HepG2 (cell line): ENCODE data around the gene MYO7A. TPM values are rescaled to one million over a fixed set of nuclear protein-coding genes. Genes with fewer than 3 reads are reported as not detected.

Source experiments
- ADNP ChIP-seq: sonication (generic); formaldehyde crosslinking; IDR thresholded peaks from 2 replicates; pipeline ENCODE4 v1.4.0; 2020; ENCODE audit warnings: missing genetic modification reagents
- ATF7-NPFF ChIP-seq: sonication (generic); formaldehyde crosslinking; IDR thresholded peaks from 2 replicates; pipeline ENCODE4 v1.8.1; 2023; ENCODE audit warnings: mild to moderate bottlenecking, low read depth, missing genetic modification reagents, moderate library complexity
- CENPT ChIP-seq: sonication (generic); formaldehyde crosslinking; IDR thresholded peaks from 2 replicates; pipeline ENCODE4 v1.8.0; 2022; ENCODE audit warnings: low read depth, mild to moderate bottlenecking, moderate library complexity, missing genetic modification reagents
- HDAC1 ChIP-seq: sonication (generic); formaldehyde crosslinking; IDR thresholded peaks from 2 replicates; pipeline ENCODE4 v1.5.1; 2020; ENCODE audit warnings: mild to moderate bottlenecking, missing genetic modification reagents
- NAIF1 ChIP-seq: sonication (generic); formaldehyde crosslinking; IDR thresholded peaks from 2 replicates; pipeline ENCODE4 v1.5.0; 2020; ENCODE audit warnings: mild to moderate bottlenecking, missing genetic modification reagents, borderline replicate concordance
- POGK ChIP-seq: sonication (generic); formaldehyde crosslinking; conservative IDR thresholded peaks from 2 replicates; pipeline ENCODE4 v1.8.0; 2022; ENCODE audit warnings: mild to moderate bottlenecking, moderate library complexity, missing genetic modification reagents
- RNF219 ChIP-seq: sonication (generic); formaldehyde crosslinking; IDR thresholded peaks from 2 replicates; pipeline ENCODE4 v1.5.0; 2020; ENCODE audit warnings: mild to moderate bottlenecking, missing genetic modification reagents
- SOX13 ChIP-seq, 3 experiments: fragments of 450-650 bp in 1 of 3; sonication (generic) in 1 of 3; formaldehyde crosslinking in 1 of 3; IDR thresholded peaks in 2 of 3; conservative IDR thresholded peaks in 1 of 3; 2 replicates each; pipeline versions ENCODE4 v1.5.0 to v1.6.1; 2016 to 2020; ENCODE audit warnings: antibody characterized with exemption in 1 of 3, mild to moderate bottlenecking in 1 of 3, missing compliant biosample characterization in 1 of 3, missing genetic modification reagents in 1 of 3, moderate library complexity in 1 of 3
- TOE1 ChIP-seq: sonication (generic); formaldehyde crosslinking; IDR thresholded peaks from 2 replicates; pipeline ENCODE4 v1.4.0; 2020; ENCODE audit warnings: mild to moderate bottlenecking, missing genetic modification reagents
- ZEB1 ChIP-seq: IDR thresholded peaks from 2 replicates; pipeline ENCODE4 v1.6.1; 2012; ENCODE audit warnings: mild to moderate bottlenecking, low read depth, inconsistent platforms; ENCODE audit not compliant: insufficient replicate concordance
- ZNF354B ChIP-seq: sonication (generic); formaldehyde crosslinking; IDR thresholded peaks from 2 replicates; pipeline ENCODE4 v1.8.0; 2022; ENCODE audit warnings: mild to moderate bottlenecking, missing genetic modification reagents
- ZNF567 ChIP-seq: sonication (generic); formaldehyde crosslinking; IDR thresholded peaks from 2 replicates; pipeline ENCODE4 v1.8.1; 2023; ENCODE audit warnings: mild to moderate bottlenecking, missing genetic modification reagents, borderline replicate concordance
- ZNF605 ChIP-seq: sonication (generic); formaldehyde crosslinking; IDR thresholded peaks from 2 replicates; pipeline ENCODE4 v1.8.0; 2022; ENCODE audit warnings: mild to moderate bottlenecking, missing genetic modification reagents
- ZNF784 ChIP-seq: sonication (generic); formaldehyde crosslinking; IDR thresholded peaks from 2 replicates; pipeline ENCODE4 v1.5.1; 2020; ENCODE audit warnings: missing genetic modification reagents, mild to moderate bottlenecking, borderline replicate concordance
- ZSCAN12 ChIP-seq: sonication (generic); formaldehyde crosslinking; IDR thresholded peaks from 2 replicates; pipeline ENCODE4 v1.9.0; 2021; ENCODE audit warnings: mild to moderate bottlenecking, missing genetic modification reagents
- ZSCAN21 ChIP-seq: sonication (generic); formaldehyde crosslinking; IDR thresholded peaks from 2 replicates; pipeline ENCODE4 v1.8.0; 2022; ENCODE audit warnings: mild to moderate bottlenecking, missing genetic modification reagents, moderate library complexity, borderline replicate concordance
- ZSCAN31 ChIP-seq: sonication (generic); formaldehyde crosslinking; IDR thresholded peaks from 2 replicates; pipeline ENCODE4 v1.5.0; 2020; ENCODE audit warnings: low read depth, mild to moderate bottlenecking, missing genetic modification reagents
- polyA plus RNA-seq, 8 experiments: library from polyadenylated mRNA; depleted of rRNA in 3 of 8; stranded (reverse) in 7 of 8; unstranded in 1 of 8; fragments of >200 nt; fragmentation: Illumina TruSeq in 4 of 8; extraction: Trizol in 4 of 8; gene quantifications; 2 replicates each; pipeline versions ENCODE4 v1.2.1 to v1.2.3, GENCODE V29; 2011 to 2016; ENCODE audit warnings: low read depth in 4 of 8, missing spikeins in 1 of 8, mixed read lengths in 1 of 8; ENCODE audit not compliant: insufficient read depth in 1 of 8
- total RNA-seq, 5 experiments: library from RNA; depleted of rRNA; stranded (reverse); fragments of >200 nt; fragmentation: Illumina TruSeq; extraction: Trizol; gene quantifications; 2 replicates each; pipeline ENCODE4 v1.2.3, GENCODE V29; 2016; ENCODE audit warnings: low read depth in 1 of 5
- TF ChIP-seq, protein P1 (sequence below): sonication (generic); formaldehyde crosslinking; IDR thresholded peaks from 2 replicates; pipeline ENCODE4 v1.9.0; 2021; ENCODE audit warnings: missing genetic modification reagents, borderline replicate concordance
- TF ChIP-seq, protein P2 (sequence below): sonication (generic); formaldehyde crosslinking; IDR thresholded peaks from 2 replicates; pipeline ENCODE4 v1.5.1; 2020; ENCODE audit warnings: mild to moderate bottlenecking, moderate library complexity, missing genetic modification reagents

The MYO7A gene
- total and polyA plus RNA-seq, 2 of the 13 experiments (the other 11 are each of a cell fraction or from before 2014, with no cell fraction given): 7.5 to 10.0 TPM

- TF ChIP-seq, protein P1, sequence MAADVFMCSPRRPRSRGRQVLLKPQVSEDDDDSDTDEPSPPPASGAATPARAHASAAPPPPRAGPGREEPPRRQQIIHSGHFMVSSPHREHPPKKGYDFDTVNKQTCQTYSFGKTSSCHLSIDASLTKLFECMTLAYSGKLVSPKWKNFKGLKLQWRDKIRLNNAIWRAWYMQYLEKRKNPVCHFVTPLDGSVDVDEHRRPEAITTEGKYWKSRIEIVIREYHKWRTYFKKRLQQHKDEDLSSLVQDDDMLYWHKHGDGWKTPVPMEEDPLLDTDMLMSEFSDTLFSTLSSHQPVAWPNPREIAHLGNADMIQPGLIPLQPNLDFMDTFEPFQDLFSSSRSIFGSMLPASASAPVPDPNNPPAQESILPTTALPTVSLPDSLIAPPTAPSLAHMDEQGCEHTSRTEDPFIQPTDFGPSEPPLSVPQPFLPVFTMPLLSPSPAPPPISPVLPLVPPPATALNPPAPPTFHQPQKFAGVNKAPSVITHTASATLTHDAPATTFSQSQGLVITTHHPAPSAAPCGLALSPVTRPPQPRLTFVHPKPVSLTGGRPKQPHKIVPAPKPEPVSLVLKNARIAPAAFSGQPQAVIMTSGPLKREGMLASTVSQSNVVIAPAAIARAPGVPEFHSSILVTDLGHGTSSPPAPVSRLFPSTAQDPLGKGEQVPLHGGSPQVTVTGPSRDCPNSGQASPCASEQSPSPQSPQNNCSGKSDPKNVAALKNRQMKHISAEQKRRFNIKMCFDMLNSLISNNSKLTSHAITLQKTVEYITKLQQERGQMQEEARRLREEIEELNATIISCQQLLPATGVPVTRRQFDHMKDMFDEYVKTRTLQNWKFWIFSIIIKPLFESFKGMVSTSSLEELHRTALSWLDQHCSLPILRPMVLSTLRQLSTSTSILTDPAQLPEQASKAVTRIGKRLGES (CRISPR knock-in tag): no peak
- TF ChIP-seq, protein P2, sequence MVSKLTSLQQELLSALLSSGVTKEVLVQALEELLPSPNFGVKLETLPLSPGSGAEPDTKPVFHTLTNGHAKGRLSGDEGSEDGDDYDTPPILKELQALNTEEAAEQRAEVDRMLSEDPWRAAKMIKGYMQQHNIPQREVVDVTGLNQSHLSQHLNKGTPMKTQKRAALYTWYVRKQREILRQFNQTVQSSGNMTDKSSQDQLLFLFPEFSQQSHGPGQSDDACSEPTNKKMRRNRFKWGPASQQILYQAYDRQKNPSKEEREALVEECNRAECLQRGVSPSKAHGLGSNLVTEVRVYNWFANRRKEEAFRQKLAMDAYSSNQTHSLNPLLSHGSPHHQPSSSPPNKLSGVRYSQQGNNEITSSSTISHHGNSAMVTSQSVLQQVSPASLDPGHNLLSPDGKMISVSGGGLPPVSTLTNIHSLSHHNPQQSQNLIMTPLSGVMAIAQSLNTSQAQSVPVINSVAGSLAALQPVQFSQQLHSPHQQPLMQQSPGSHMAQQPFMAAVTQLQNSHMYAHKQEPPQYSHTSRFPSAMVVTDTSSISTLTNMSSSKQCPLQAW: 0 out of 2 replicates have a peak, but pooled peaks have one; percentile 49
- TF ChIP-seq ZEB1: peak; percentile 96
- no peak for TF ChIP-seq ZSCAN12 (CRISPR knock-in tag)
- no peak for TF ChIP-seq ADNP (CRISPR knock-in tag)
- TF ChIP-seq NAIF1 (CRISPR knock-in tag): no peak
- TF ChIP-seq RNF219 (CRISPR knock-in tag): no peak
- no peak for TF ChIP-seq ZSCAN31 (CRISPR knock-in tag)
- TF ChIP-seq ZNF567 (CRISPR knock-in tag): no peak
- TF ChIP-seq TOE1 (CRISPR knock-in tag): no peak
- TF ChIP-seq CENPT (CRISPR knock-in tag): no peak
- TF ChIP-seq HDAC1 (CRISPR knock-in tag): peak; percentile 69
- TF ChIP-seq ATF7-NPFF (CRISPR knock-in tag): no peak
- TF ChIP-seq ZNF605 (CRISPR knock-in tag): 0 out of 2 replicates have a peak, but pooled peaks have one; percentile 40
- no peak for TF ChIP-seq ZNF354B (CRISPR knock-in tag)
- no peak for TF ChIP-seq SOX13 (IDR thresholded peaks at IDR 0.05)
- peak in 1 of 2 experiments; percentile 54; a peak in 1 of 4 replicates for TF ChIP-seq SOX13 (CRISPR knock-in tag; conservative IDR thresholded peaks at IDR 0.05 in 1 of 2, IDR thresholded peaks at IDR 0.05 in 1 of 2)
- TF ChIP-seq POGK (CRISPR knock-in tag): peak; percentile 33; the same call in 1 of the 2 replicates
- peak; percentile 100 for TF ChIP-seq ZNF784 (CRISPR knock-in tag)
- peak; percentile 79 for TF ChIP-seq ZSCAN21 (CRISPR knock-in tag)
Observed at GRCh38 chr11:77144857-77145428, 16.9 kb downstream of the MYO7A start (continued).
